Left lung (tissue), 14 donors: ENCODE measurements around the gene HAPSTR1. TPM values are rescaled to one million over a fixed set of nuclear protein-coding genes. Genes with fewer than 3 reads are reported as not detected.
A peak's percentile ranks its signal among the peaks of the same experiment; 100 is the strongest.
"Not testable (repeated sequence)": the region's sequence is repeated elsewhere in the genome, so short reads cannot be mapped to it uniquely, and the experiment has no call there.

Experiments used
- ATAC-seq: fragments of 200-7000 bp; cut with Tn5 transposase; one replicate; pipeline ENCODE4 v1.9.1; 2020; ENCODE audit warnings: moderate library complexity
- DNase-seq, 4 donors: peaks; one replicate each; pipeline ENCODE4 v3.0.0-alpha.2; 2013 to 2020
- H3K27ac ChIP-seq, 2 donors: fragments of 200-600 bp; sonication (generic) in 1 of 2; one replicate each; pipeline versions ENCODE4 v1.5.0 to v1.8.0; 2020 to 2021
- H3K27me3 ChIP-seq, 2 donors: fragments of 200-600 bp; sonication (generic) in 1 of 2; one replicate each; pipeline versions ENCODE4 v1.5.0 to v1.8.0; 2020 to 2021
- H3K36me3 ChIP-seq, 2 donors: fragments of 200-600 bp; sonication (generic) in 1 of 2; one replicate each; pipeline versions ENCODE4 v1.5.0 to v1.8.0; 2020 to 2021
- H3K4me1 ChIP-seq, 2 donors: fragments of 200-600 bp; one replicate each; pipeline ENCODE4 v1.8.0; 2021
- H3K4me3 ChIP-seq, 2 donors: fragments of 200-600 bp; sonication (generic) in 1 of 2; one replicate each; pipeline versions ENCODE4 v1.5.0 to v1.8.0; 2020 to 2021; ENCODE audit warnings: mild to moderate bottlenecking in 1 of 2
- H3K9me3 ChIP-seq, 2 donors: fragments of 200-600 bp; sonication (generic) in 1 of 2; one replicate each; pipeline versions ENCODE4 v1.5.0 to v1.8.0; 2020 to 2021
- intact Hi-C, 2 donors: fragments of 100-400 bp; cut with DNase I; formaldehyde crosslinking; loops; one replicate each; pipeline versions ENCODE4 v1.11.2 to v1.14.2; 2022
- long read RNA-seq, 12 donors: library from polyadenylated mRNA in 2 of 12; unstranded in 2 of 12; transcript quantifications; one replicate each; pipeline ENCODE4 v2.0.0 and lab custom pipeline, GENCODE V29; 2019 to 2026
- polyA plus RNA-seq, 6 donors: library from polyadenylated mRNA; unstranded; fragments of 120-200 nt; gene quantifications; one replicate each; pipeline ENCODE4 v1.2.1, GENCODE V29; 2013; ENCODE audit not compliant: insufficient read length in 6 of 6
- total RNA-seq, 2 donors: library from RNA; stranded (reverse); fragmentation: NEBNext Ultra II Directional; extraction: Animal tissue kit (Norgen Biotek cat#: 25700); gene quantifications; one replicate each; pipeline ENCODE4 v1.2.1, GENCODE V29; 2021
- TF ChIP-seq, protein P1 (sequence below), 2 donors: fragments of 200-600 bp; sonication (generic) in 1 of 2; IDR thresholded peaks; one replicate each; pipeline versions ENCODE4 v1.5.0 to v1.8.0; 2021; ENCODE audit warnings: antibody characterized with exemption in 2 of 2
- donor health status: DM: no; HTN: yes; CAD: no.
- donor health status: DM: no; HTN: no; CAD: no.

Gene HAPSTR1, protein sequence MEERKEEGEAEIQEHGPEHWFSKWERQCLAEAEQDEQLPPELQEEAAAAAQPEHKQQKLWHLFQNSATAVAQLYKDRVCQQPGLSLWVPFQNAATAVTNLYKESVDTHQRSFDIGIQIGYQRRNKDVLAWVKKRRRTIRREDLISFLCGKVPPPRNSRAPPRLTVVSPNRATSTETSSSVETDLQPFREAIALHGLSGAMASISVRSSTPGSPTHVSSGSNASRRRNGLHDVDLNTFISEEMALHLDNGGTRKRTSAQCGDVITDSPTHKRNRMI
- total RNA-seq (10 to 100 TPM; 53.5 to 62.8 TPM), polyA plus RNA-seq (10 to 100 TPM; 41.9 to 45.9 (median 43.8) TPM)
- long read RNA-seq, donor 1, full-length matches to known transcripts = 10 of 77 reads
- long read RNA-seq, donor 1, partial matches to known transcripts = 67 of 77 reads
- long read RNA-seq, donor 1, other reads (novel, unspliced or antisense) = 0 of 77 reads
- long read RNA-seq, donor 2, full-length matches to known transcripts = 13 of 13 reads
- long read RNA-seq, donor 2, partial matches to known transcripts = 0 of 13 reads
- long read RNA-seq, donor 2, other reads (novel, unspliced or antisense) = 0 of 13 reads
- long read RNA-seq, donor 3, full-length matches to known transcripts = 8 of 8 reads
- long read RNA-seq, donor 3, partial matches to known transcripts = 0 of 8 reads
- long read RNA-seq, donor 3, other reads (novel, unspliced or antisense) = 0 of 8 reads
- long read RNA-seq, donor 4, full-length matches to known transcripts = 1 of 1 reads
- long read RNA-seq, donor 4, partial matches to known transcripts = 0 of 1 reads
- long read RNA-seq, donor 4, other reads (novel, unspliced or antisense) = 0 of 1 reads
- long read RNA-seq, donor 5, full-length matches to known transcripts = 2 of 2 reads
- long read RNA-seq, donor 5, partial matches to known transcripts = 0 of 2 reads
- long read RNA-seq, donor 5, other reads (novel, unspliced or antisense) = 0 of 2 reads
- long read RNA-seq, donor 6, full-length matches to known transcripts = 6 of 6 reads
- long read RNA-seq, donor 6, partial matches to known transcripts = 0 of 6 reads
- long read RNA-seq, donor 6, other reads (novel, unspliced or antisense) = 0 of 6 reads
- long read RNA-seq, donor 7, full-length matches to known transcripts = 3 of 3 reads
- long read RNA-seq, donor 7, partial matches to known transcripts = 0 of 3 reads
- long read RNA-seq, donor 7, other reads (novel, unspliced or antisense) = 0 of 3 reads
- long read RNA-seq, donor 8, full-length matches to known transcripts = 11 of 11 reads
- long read RNA-seq, donor 8, partial matches to known transcripts = 0 of 11 reads
- long read RNA-seq, donor 8, other reads (novel, unspliced or antisense) = 0 of 11 reads
- long read RNA-seq, donor 9 = 0 reads
- long read RNA-seq, donor 10 = 0 reads
- long read RNA-seq, donor 11 = 0 reads
- long read RNA-seq, donor 12, full-length matches to known transcripts = 11 of 11 reads
- long read RNA-seq, donor 12, partial matches to known transcripts = 0 of 11 reads
- long read RNA-seq, donor 12, other reads (novel, unspliced or antisense) = 0 of 11 reads

DNA sequence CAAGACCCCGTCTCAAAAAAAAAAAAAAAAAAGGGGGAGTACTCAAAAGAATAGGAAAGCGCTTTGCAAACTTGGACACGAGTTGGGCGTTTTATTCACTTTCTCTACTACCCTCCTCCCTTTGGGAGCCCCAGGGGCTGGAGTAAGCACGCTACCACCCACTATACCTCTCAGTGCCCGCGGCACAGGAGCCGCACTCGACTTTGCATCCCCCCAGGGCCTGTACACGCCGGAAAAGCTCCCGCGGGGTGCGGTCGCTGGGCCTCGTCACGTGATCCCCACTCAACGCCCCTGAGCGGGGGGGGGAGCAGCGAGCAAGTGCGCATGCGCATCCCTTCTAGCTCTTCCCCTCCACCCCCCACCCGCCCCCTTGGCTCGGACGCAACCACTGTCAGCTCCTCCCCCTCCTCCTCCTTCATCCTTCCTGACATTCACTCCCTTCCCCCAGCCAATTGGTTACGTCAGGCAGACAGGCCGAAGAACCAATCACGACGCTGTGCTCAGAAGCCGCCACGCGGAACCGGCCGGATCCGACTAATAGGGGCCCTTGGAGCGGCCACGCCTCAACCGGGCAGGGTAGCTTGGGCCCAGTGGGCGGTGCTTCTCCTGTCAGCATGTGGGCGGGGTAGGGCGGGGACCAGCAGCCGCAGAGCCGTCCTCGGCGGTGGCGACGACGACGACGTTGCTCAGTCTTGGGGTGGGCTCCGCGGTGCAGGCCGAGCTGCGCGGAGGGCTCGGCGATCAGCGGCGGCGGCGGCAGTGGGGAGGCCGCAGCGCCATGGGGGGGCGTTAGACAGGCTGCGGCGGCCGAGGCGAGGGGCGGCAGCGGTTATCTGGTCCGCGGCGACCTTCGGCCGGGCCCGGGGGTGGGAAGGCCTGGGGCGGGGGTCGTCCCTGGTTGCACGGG lies at the start of gene HAPSTR1:
Gene HAPSTR1, plus strand, starts transcription at position 685 of the 907 bp plus-strand sequence. CDS start 401 bp downstream, outside the sequence.
- Histone ChIP-seq H3K4me3 (peak within 1 kb of the TSS; percentile 77 to 93), H3K9me3 (no peaks in the 10 kb centered on the region), H3K4me1 (peaks cover 24 to 39% of the 10 kb centered on the region in 2 donors), H3K27ac (peak within 1 kb of the TSS; percentile 98 to 99), H3K36me3 (peaks cover 0 to 23% of the 10 kb centered on the region in 2 donors), H3K27me3 (no peaks in the 10 kb centered on the region)
- ATAC-seq (peak; percentile 93), DNase-seq (peak; percentile 99 to 100 (median 100))
- intact Hi-C loops = no loop called here
- TF ChIP-seq, protein P1, sequence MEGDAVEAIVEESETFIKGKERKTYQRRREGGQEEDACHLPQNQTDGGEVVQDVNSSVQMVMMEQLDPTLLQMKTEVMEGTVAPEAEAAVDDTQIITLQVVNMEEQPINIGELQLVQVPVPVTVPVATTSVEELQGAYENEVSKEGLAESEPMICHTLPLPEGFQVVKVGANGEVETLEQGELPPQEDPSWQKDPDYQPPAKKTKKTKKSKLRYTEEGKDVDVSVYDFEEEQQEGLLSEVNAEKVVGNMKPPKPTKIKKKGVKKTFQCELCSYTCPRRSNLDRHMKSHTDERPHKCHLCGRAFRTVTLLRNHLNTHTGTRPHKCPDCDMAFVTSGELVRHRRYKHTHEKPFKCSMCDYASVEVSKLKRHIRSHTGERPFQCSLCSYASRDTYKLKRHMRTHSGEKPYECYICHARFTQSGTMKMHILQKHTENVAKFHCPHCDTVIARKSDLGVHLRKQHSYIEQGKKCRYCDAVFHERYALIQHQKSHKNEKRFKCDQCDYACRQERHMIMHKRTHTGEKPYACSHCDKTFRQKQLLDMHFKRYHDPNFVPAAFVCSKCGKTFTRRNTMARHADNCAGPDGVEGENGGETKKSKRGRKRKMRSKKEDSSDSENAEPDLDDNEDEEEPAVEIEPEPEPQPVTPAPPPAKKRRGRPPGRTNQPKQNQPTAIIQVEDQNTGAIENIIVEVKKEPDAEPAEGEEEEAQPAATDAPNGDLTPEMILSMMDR (IDR thresholded peaks at IDR 0.05) = no peak

DNA sequence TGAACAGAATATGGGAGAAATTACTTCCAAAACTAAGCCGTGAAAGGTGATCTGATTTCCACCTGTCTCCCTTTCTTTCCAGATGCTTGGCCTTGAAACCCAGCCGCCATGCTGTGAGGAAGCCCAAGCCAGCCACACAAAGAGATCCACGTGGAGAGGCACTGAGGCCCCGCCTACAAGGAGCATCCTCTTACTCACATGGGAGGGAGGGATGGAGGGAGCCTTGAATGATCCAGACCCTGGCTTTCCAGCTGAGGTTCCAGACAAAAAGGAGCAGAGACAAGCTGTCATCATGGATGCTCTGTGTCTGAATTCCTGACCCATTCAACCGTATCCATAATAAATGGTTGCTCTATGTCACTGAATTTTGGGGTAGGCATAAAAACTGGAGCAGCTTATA lies 48.9 kb upstream of the HAPSTR1 start:
- Histone ChIP-seq H3K9me3 (no peaks in the 10 kb centered on the region), H3K4me3 (no peak overlapping the region), H3K27ac (peak overlapping the region in 1 of 2 donors; percentile 7), H3K4me1 (peaks cover 0 to 5% of the 10 kb centered on the region in 2 donors), H3K36me3 (no peaks in the 10 kb centered on the region), H3K27me3 (no peaks in the 10 kb centered on the region)
- TF ChIP-seq, protein P1 (IDR thresholded peaks at IDR 0.05) = no peak
- ATAC-seq = no peak
- DNase-seq = no peak
- intact Hi-C loops = no loop called here

DNA sequence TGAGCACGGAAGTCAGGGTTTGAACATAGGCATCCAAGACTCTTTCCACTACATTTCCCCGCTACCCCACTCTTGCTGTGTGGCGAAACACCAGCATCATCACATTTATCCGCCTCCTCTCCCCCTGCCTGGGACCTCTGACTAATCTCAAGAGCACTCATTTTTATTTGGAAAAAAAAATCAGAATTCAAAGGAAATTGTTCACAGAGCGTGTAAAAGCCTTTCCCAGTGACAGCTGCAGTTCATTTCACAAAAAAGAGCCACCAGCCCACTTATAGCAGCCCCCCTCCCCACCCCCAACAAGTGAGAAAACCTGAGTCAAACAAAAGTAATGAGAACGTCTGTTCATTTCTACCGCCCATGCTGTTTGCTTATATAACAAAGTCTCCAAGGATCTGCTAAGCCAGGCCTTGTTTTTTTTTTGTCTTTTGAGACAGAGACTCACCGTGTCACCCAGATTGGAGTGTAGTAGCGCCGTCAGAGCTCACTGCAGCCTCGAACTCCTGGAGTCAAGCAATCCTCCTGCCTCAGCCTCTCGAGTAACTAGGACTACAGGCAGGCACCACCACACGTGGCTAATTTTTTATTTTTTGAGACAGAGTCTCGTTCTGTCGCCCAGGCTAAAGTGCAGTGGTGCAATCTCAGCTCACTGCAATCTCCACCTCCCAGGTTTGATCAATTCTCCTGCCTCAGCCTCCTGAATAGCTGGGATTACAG lies 48.3 kb upstream of the HAPSTR1 start:
- Histone ChIP-seq H3K4me3 (no peak overlapping the region), H3K27ac (peak overlapping the region in 1 of 2 donors; percentile 7), H3K36me3 (no peaks in the 10 kb centered on the region), H3K27me3 (no peaks in the 10 kb centered on the region), H3K9me3 (no peaks in the 10 kb centered on the region), H3K4me1 (peaks cover 0 to 11% of the 10 kb centered on the region in 2 donors)
- DNase-seq (no peak), ATAC-seq (no peak)
- intact Hi-C loops = no loop called here
- TF ChIP-seq, protein P1 (IDR thresholded peaks at IDR 0.05) = no peak

DNA sequence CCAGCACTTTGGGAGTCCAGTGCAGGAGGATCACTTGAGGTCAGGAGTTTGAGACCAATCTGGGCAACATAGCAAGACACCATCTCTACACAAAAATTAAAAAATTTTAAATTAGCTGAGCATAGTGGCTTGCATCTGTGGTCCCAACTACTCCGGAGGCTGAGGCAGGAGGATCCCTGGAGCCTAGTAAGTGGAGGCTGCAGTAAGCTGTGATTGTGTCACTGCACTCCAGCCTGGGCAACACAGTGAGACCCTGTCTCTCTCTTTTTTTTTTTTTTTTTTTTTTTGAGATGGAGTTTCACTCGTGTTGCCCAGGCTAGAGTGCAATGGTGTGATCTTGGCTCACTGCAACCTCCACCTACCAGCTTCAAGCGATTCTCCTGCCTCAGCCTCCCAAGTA lies 45.9 kb upstream of the HAPSTR1 start:
- H3K4me3 ChIP-seq, H3K27ac ChIP-seq, H3K9me3 ChIP-seq, H3K27me3 ChIP-seq, intact Hi-C loops, ATAC-seq, DNase-seq, H3K36me3 ChIP-seq: not testable (repeated sequence)
- H3K4me1 ChIP-seq = peaks cover 0 to 15% of the 10 kb centered on the region in 2 donors
